GM18951 (cell line): ENCODE results near the gene LGALS9.
"Not testable (repeated sequence)": the region's sequence is repeated elsewhere in the genome, so short reads cannot be mapped to it uniquely, and the experiment has no call there.

Experiments
- POLR2A ChIP-seq: IDR thresholded peaks from 4 replicates; pipeline ENCODE4 v1.6.1; 2011; ENCODE audit warnings: mild to moderate bottlenecking; ENCODE audit not compliant: insufficient read length, insufficient read depth; ENCODE audit errors: extremely low read depth
- in situ Hi-C: fragments of 300-500 bp; cut with MboI; formaldehyde crosslinking; loops from one replicate; pipeline ENCODE4 v1.12.0; 2022; ENCODE audit warnings: low sequenced_read_pairs, mixed read lengths, inconsistent platforms; ENCODE audit not compliant: unreplicated experiment

Gene LGALS9

DNA sequence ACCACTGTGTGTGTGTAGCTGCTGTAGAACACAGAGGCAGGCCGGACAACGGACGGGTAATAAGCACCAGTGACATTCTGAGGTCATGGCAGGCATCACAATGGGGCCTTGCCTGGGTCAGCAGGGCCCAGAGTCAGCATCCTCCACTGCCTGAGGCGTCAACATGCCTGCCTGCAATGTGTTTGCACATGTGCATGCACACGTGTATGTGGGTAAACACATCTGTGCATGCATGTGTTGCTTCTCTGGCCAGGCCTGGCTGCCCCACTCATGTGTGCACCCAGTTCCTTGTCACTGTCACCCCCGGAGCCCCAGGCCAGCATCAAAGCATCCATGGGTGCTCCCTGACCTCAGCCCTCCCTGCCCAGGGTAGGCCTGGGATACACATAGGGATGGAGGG is 43.3 kb downstream of the LGALS9 start:
- in situ Hi-C loops, result no loop called here
- TF ChIP-seq POLR2A, result no peak

DNA sequence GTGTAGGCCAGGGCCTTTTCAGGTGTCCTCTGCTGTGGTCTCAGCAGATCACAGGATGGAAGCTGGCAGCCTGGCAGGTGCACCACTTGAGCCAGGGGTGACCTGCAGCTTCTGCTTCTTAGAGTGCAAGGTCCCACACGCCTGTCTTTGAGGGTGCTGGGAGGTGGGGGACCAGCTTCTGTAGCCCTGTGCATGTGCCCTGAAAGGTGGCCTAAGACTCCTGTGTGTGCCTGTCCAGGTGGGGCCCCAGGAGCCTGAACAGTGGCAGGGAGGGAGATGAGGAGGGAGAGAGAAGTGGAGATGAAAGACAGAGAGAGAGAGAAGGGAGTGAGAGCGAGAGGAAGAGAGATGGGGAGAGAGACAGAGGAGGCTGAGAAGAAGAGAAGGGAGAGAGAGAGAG is 46.2 kb downstream of the LGALS9 start:
- in situ Hi-C loops, result no loop called here
- TF ChIP-seq POLR2A, result no peak

DNA sequence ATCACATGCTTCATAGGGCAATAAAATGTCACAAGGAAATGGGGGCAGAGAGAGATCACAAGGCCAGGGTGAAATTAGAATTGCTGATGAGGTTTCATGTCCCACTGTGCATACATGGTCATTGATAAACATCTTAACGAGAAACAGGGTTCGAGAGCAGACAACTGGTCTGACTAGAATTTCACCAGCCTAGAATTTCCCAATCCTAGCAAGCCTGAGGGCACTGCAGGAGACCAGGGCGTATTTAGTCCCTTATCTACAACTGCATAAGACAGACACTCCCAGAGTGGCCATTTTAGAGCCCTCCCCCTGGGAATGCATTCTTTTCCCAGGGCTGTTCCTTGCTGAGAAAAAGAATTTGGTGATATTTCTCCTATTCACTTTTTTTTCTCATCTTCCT is 55.3 kb downstream of the LGALS9 start:
- in situ Hi-C loops, result not testable (repeated sequence)

DNA sequence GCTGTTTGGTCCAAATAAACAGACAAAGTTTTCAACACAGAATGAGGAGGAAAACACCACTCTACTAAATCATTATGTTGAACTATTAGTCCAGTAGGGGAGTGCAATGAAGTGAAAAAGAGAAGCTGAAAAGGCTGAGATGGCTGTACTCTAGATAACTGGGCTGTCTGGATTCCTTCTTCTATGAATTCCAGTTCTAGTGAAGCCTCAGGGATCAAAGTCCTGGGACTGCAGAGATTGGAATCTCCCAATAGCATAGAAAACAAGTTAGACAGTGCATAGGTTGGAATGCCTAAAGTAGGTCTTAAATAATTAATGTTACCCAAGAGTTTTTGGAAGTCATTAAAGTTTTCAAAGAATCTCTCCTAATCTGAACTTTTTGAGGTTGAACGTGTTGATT is 59.9 kb downstream of the LGALS9 start:
- in situ Hi-C loops, result no loop called here

DNA sequence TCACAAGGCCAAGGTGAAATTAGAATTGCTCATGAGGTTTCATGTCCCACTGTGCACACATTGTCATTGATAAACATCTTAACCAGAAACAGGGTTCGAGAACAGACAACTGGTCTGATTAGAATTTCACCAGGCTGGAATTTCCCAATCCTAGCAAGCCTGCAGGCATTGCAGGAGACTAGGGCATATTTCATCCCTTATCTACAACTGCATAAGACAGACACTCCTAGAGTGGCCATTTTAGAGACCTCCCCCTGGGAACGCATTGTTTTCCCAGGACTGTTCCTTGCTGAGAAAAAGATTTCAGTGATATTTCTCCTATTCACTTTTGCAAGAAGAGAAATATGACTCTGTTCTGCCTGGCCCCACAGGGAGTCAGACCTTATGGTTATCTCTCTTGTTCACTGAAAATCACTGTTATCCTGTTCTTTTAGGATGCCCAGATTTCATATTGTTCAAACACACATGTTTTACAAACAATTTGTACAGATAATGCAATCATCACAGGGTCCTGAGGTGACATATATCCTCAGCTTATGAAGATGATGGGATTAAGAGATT is 64.3 kb downstream of the LGALS9 start:
- in situ Hi-C loops, result not testable (repeated sequence)

More for the DNA sequence above, 59.9 kb downstream of the LGALS9 start:
- TF ChIP-seq POLR2A, result no peak
